ENCODE measurements around the gene KIR2DL1.
"Not testable (repeated sequence)": the region's sequence is repeated elsewhere in the genome, so short reads cannot be mapped to it uniquely, and the experiment has no call there.

Gene KIR2DL1

DNA sequence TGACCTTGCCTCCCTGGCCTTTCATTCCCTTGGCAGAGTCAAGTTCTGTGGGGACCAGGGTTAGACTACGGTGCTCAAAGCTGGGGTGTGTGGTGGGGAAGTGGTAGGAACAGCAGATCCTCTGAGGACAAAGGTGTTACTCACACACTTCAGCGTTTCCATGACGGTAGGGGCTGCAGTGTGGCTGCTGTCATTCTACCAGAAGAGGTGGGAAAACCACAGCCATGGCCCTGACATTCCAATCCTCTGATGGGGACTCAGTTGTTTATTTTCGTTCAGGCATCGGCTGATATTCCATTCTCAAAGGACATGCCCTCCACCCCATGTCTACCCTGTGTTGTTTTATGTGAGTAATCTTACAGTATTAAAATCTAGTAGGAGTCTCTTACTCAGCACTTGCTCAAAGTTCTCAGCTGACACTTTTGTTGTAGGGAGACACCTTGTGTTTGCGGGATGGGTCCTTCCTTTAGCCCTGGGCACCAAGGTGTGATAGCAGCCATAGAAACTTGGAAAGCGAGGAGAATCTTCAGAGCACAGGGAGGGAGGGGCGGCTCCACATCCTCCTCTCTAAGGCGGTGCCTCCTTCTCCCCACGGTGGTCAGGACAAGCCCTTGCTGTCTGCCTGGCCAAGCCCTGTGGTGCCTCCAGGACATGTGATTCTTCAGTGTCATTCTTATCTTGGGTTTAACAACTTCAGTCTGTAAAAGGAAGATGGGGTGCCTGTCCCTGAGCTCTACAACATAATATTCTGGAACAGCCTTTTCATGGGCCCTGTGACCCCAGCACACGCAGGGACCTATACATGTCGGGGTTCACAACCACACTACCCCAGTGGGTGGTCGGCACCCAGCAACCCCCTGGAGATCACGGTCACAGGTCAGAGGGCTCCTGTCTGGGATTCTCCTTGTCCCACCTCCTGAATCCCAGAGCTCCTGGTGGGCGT lies 1.7 kb downstream of the KIR2DL1 start:
- DNase-seq (ENCODE audit: low read depth in 2 of 2): not testable (repeated sequence)

DNA sequence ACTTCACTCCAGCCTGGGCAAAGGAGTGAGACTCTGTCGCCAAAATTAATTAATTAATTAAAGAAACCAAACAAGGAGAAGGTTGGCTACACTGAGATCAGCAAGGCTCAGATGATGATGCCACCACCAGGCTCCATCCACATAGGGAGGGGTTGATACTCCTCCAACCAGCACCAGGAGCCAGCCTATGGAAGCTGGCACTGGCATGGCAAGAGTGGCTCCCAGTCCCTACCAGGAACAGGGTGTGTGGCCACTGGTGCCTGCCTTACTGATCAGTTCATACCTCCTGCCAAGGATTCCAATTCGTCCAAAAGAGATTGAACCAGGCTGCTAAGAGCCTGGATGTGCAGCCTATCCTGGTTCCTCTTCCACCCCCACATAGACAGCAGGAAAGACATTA lies 3.1 kb downstream of the KIR2DL1 start:
- DNase-seq (ENCODE audit: low read depth in 2 of 2): not testable (repeated sequence)

DNA sequence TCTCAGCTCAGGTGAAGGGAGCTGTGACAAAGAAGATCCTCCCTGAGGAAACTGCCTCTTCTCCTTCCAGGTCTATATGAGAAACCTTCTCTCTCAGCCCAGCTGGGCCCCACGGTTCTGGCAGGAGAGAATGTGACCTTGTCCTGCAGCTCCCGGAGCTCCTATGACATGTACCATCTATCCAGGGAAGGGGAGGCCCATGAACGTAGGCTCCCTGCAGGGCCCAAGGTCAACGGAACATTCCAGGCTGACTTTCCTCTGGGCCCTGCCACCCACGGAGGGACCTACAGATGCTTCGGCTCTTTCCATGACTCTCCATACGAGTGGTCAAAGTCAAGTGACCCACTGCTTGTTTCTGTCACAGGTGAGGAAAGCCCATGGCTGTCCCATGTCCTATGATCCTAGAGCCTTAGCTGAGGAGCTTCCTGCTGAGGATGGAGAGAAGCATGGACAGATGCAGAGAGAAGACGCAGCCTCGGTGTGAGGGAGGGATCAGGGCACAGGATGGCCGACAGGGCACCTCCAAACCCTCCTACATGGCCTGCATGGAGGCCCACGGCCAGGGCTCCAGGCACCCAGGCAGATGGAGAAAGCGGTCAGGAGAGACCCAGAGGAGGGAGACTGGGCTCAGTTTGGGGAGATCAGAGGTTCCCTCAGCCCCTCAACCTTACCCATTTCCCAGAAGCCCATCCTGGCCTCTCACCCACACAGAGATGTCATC lies 5.7 kb downstream of the KIR2DL1 start:
- DNase-seq (ENCODE audit: low read depth in 2 of 2): not testable (repeated sequence)

DNA sequence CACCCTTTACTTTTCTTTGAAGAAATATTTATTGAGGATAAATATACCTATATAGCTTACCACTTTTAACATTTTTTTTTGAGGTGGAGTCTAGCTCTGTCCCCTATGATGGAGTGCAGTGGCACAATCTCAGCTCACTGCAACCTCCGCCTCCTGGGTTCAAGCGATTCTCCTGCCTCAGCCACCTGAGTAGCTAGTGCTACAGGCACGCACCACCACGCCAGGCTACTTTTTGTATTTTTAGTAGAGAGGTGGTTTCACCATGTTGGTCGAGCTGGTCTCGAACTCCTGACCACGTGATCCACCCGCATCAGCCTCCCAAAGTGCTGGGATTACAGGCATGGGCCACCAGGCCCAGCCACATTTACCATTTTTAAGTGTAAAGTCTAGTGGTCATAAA lies 6.2 kb downstream of the KIR2DL1 start:
- not testable (repeated sequence) for DNase-seq (ENCODE audit: low read depth in 2 of 2)

GRCh38 chr19:54777851-54778250 lies 8.3 kb downstream of the KIR2DL1 start:
- DNase-seq (ENCODE audit: low read depth in 2 of 2): not testable (repeated sequence)

GRCh38 chr19:54778896-54779295 lies 9.3 kb downstream of the KIR2DL1 start:
- not testable (repeated sequence) for DNase-seq (ENCODE audit: low read depth in 2 of 2)

DNA sequence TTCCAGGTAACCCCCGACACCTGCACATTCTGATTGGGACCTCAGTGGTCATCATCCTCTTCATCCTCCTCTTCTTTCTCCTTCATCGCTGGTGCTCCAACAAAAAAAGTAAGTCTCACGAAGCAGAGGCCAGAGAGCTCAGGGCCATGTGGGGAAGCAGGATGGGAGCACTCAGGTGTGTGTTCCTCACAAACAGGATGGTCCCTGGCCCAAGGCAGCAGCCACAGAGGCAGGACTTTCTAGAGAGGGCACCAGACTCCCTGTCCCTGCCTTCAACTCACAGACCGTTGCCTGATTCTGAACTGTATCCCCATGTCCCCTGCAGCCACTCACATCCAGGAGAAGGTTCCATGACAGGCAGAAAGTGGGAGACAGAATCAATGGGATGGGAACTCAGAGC lies 13.3 kb downstream of the KIR2DL1 start:
- DNase-seq (ENCODE audit: low read depth in 2 of 2): not testable (repeated sequence)

DNA sequence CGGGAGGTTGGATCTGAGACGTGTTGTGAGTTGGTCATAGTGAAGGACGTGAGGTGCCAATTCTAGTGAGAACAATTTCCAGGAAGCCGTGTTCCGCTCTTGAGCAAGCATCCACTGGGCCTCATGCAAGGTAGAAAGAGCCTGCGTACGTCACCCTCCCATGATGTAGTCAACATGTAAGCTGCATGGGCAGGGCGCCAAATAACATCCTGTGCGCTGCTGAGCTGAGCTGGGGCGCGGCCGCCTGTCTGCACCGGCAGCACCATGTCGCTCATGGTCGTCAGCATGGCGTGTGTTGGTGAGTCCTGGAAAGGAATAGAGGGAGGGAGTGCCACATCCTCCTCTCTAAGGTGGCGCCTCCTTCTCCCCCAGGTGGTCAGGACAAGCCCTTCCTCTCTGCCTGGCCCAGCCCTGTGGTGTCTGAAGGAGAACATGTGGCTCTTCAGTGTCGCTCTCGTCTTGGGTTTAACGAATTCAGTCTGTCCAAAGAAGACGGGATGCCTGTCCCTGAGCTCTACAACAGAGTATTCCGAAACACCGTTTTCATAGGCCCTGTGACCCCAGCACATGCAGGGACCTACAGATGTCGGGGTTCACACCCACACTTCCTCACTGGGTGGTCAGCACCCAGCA lies 16.6 kb downstream of the KIR2DL1 start:
- DNase-seq (ENCODE audit: low read depth in 2 of 2): not testable (repeated sequence)

- DNase-seq (ENCODE audit: low read depth in 2 of 2): not testable (repeated sequence)
Measured at GRCh38 chr19:54788154-54788553, 18.6 kb downstream of the KIR2DL1 start.

DNA sequence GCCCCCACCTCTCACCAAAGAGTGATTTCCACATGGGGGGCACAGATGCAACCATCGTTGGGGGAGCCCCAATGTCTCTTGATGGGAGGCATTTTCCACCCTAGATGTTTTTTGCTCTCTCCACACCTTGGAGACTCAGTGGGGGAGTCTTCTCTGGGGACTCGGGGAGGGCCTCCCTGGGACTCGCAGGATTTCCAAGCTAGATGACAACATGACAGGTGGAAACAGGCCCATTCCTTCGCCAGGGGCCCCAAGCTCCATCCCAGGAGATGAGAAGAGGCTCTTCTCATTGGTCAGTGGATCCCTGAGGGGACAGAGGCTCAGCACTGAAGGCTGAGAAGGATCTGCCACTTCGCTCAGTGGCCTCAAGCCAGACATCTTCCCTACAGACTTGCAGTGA lies 21.1 kb downstream of the KIR2DL1 start:
- no peak for DNase-seq (ENCODE audit: low read depth in 2 of 2)

GRCh38 chr19:54791476-54791875 lies 21.9 kb downstream of the KIR2DL1 start:
- no peak for DNase-seq (ENCODE audit: low read depth in 2 of 2)

DNA sequence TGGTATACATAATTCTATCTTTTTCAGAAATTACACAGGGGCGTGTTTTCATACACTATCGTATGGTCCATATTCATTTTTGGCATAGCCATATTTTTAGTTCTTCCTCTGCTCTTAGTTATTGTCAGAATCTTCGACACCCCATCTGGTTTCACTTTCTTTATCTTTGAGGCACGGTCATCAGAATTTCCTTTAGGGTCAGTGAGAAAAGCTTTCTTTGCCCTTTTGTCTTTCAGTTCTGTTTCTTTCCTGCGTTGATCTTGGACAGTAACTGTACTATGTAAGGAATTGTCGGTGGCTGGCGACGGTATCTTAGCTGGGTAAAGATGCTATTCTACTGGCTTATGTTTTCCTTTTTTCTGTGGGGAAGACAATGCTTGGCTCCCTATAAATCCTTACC lies 23.2 kb downstream of the KIR2DL1 start:
- DNase-seq (ENCODE audit: low read depth in 2 of 2): no peak

- DNase-seq (ENCODE audit: low read depth in 2 of 2): no peak
Measured at GRCh38 chr19:54795758-54796157, 26.2 kb downstream of the KIR2DL1 start.

DNA sequence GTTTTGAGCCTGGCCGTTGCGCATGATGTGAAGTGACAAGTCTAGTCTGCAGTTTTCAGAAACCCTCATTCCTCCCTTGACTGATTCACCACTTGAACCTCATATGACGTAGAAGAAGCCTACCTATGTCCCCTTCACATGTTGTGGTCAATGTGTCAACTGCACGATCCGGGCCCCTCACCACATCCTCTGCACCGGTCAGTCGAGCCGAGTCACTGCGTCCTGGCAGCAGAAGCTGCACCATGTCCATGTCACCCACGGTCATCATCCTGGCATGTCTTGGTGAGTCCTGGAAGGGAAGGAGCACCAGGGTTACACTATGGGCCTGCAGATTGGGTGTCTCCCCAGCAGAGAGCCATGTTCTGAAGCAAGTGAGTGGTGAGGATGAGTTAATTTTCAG lies 33.8 kb downstream of the KIR2DL1 start, which contains the start of gene KIR2DL4:
Gene KIR2DL4 (plus strand): TSS at position 201 of the 400 bp plus-strand sequence. CDS start 42 bp downstream, at position 243.
- no peak for DNase-seq (ENCODE audit: low read depth in 2 of 2)

DNA sequence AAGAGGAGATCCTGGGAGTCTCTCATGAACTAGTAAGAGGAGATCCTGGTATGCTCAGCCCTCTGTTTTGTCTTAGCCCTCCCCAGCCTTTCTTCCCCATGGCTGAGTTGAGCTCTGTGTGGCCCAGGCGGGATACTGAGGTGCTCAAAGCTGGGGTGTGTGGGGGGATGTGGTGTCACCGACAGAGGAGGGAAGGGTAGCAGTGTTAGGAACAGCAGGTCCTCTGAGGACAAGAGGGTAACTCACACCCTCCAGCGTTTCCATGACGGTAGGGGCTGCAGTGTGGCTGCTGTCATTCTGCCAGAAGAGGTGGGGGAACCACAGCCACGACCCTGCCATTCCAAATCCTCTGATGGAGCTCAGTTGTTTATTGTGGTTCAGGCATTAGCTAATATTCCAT lies 34.5 kb downstream of the KIR2DL1 start:
- no peak for DNase-seq (ENCODE audit: low read depth in 2 of 2)

DNA sequence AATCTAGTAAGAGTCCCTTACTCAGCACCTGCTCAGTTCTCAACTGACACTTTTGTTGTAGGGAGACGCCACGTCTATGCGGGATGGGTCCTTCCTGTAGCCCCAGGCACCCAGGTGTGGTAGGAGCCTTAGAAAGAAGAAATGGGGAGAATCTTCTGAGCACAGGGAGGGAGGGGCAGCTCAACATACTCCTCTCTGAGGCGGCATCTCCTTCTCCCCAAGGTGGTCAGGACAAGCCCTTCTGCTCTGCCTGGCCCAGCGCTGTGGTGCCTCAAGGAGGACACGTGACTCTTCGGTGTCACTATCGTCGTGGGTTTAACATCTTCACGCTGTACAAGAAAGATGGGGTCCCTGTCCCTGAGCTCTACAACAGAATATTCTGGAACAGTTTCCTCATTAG lies 35.0 kb downstream of the KIR2DL1 start:
- DNase-seq (ENCODE audit: low read depth in 2 of 2): no peak

- no peak for DNase-seq (ENCODE audit: low read depth in 2 of 2)
Measured at GRCh38 chr19:54805665-54806515, 36.3 kb downstream of the KIR2DL1 start.

- DNase-seq (ENCODE audit: low read depth in 2 of 2): no peak
Measured at GRCh38 chr19:54806516-54806838, 36.9 kb downstream of the KIR2DL1 start.

DNA sequence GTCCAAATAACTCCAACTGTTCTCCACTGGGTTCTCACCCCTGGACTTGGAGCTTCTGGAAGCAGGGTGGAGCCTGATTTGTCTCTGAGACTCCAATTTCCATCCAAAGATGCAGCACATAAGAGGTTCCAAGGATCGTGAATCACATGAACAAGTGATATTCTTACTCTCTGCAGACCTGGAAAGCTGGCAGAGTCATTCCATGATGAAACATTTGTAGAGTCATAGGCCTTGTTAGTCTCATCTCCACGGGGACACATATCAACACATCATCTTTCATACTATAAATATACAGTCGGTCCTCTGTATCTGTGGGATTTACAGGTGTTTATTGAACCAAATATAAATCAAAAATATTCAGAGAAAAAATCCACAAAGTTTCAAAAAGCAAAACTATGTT lies 45.0 kb downstream of the KIR2DL1 start:
- DNase-seq (ENCODE audit: low read depth in 2 of 2): not testable (repeated sequence)

DNA sequence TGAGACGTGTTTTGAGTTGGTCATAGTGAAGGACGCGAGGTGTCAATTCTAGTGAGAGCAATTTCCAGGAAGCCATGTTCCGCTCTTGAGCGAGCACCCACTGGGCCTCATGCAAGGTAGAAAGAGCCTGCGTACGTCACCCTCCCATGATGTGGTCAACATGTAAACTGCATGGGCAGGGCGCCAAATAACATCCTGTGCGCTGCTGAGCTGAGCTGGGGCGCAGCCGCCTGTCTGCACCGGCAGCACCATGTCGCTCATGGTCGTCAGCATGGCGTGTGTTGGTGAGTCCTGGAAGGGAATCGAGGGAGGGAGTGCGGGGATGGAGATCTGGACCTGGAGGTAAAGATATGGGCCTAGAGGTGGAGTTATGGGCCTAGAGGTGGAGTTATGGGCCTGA lies 46.7 kb downstream of the KIR2DL1 start, which contains the start of gene KIR3DL1:
Gene KIR3DL1 (plus strand): TSS at position 218 of the 400 bp plus-strand sequence.
- not testable (repeated sequence) for DNase-seq (ENCODE audit: low read depth in 2 of 2)

All from fibroblast of skin of left quadriceps (primary cell).